Liver (tissue), 9 donors: ENCODE data around the gene SMS. TPM values are rescaled to one million over a fixed set of nuclear protein-coding genes. Genes with fewer than 3 reads are reported as not detected.

ENCODE experiments used
- DNase-seq: peaks from one replicate; pipeline ENCODE4 v3.0.0-alpha.2; 2017; ENCODE audit warnings: low spot score
- H3K27ac ChIP-seq, 2 donors: one replicate each; pipeline ENCODE4 v1.7.0; 2013; ENCODE audit warnings: inconsistent platforms in 2 of 2, low read length in 2 of 2, control low read depth in 1 of 2, low read depth in 1 of 2, mild to moderate bottlenecking in 1 of 2
- H3K27me3 ChIP-seq, 4 donors: one replicate each; pipeline versions ENCODE4 v1.6.1 to v1.7.0; 2013; ENCODE audit warnings: low read length in 3 of 4, inconsistent platforms in 1 of 4, mild to moderate bottlenecking in 1 of 4, moderate library complexity in 1 of 4; ENCODE audit not compliant: control insufficient read depth in 4 of 4, insufficient read depth in 4 of 4
- H3K36me3 ChIP-seq, 4 donors: one replicate each; pipeline versions ENCODE4 v1.6.1 to v1.7.0; 2013; ENCODE audit warnings: low read length in 3 of 4, mild to moderate bottlenecking in 3 of 4, low read depth in 1 of 4, moderate library complexity in 1 of 4; ENCODE audit not compliant: control insufficient read depth in 4 of 4, insufficient read depth in 3 of 4
- H3K4me1 ChIP-seq, 4 donors: one replicate each; pipeline versions ENCODE4 v1.6.1 to v1.7.0; 2013; ENCODE audit warnings: low read length in 3 of 4, mild to moderate bottlenecking in 3 of 4, moderate library complexity in 1 of 4; ENCODE audit not compliant: control insufficient read depth in 4 of 4, insufficient read depth in 4 of 4
- H3K4me3 ChIP-seq, 3 donors: one replicate each; pipeline versions ENCODE4 v1.6.1 to v1.7.0; 2013; ENCODE audit warnings: low read length in 3 of 3, control low read depth in 1 of 3, low read depth in 1 of 3, mild to moderate bottlenecking in 1 of 3
- H3K9ac ChIP-seq, 2 donors: one replicate each; pipeline ENCODE4 v1.7.0; 2013; ENCODE audit warnings: low read length in 2 of 2, mild to moderate bottlenecking in 2 of 2, moderate library complexity in 2 of 2, control low read depth in 1 of 2, low read depth in 1 of 2
- H3K9me3 ChIP-seq, 4 donors: one replicate each; pipeline versions ENCODE4 v1.6.1 to v1.7.0; 2013; ENCODE audit warnings: low read length in 3 of 4; ENCODE audit not compliant: control insufficient read depth in 4 of 4
- EGR1 ChIP-seq, 2 donors: IDR thresholded peaks; 2 replicates each; pipeline ENCODE4 v1.6.1; 2016 to 2018; ENCODE audit warnings: antibody characterized with exemption in 2 of 2, low read depth in 2 of 2
- FOXA1 ChIP-seq: IDR thresholded peaks from 2 replicates; pipeline ENCODE4 v1.6.1; 2016; ENCODE audit warnings: antibody characterized with exemption
- FOXA2 ChIP-seq: IDR thresholded peaks from 2 replicates; pipeline ENCODE4 v1.6.1; 2016; ENCODE audit warnings: antibody characterized with exemption
- GABPA ChIP-seq, 2 donors: IDR thresholded peaks in 1 of 2; conservative IDR thresholded peaks in 1 of 2; 2 replicates each; pipeline ENCODE4 v1.6.1; 2016; ENCODE audit warnings: antibody characterized with exemption in 2 of 2, mild to moderate bottlenecking in 1 of 2, moderate library complexity in 1 of 2
- HNF4A ChIP-seq, 2 donors: conservative IDR thresholded peaks; 2 replicates each; pipeline ENCODE4 v1.6.1; 2016; ENCODE audit warnings: antibody characterized with exemption in 2 of 2, mild to moderate bottlenecking in 2 of 2
- HNF4G ChIP-seq: IDR thresholded peaks from 2 replicates; pipeline ENCODE4 v1.6.1; 2016; ENCODE audit warnings: antibody characterized with exemption
- JUND ChIP-seq, 2 donors: IDR thresholded peaks; 2 replicates each; pipeline ENCODE4 v1.6.1; 2016; ENCODE audit warnings: antibody characterized with exemption in 2 of 2
- NR2F2 ChIP-seq: IDR thresholded peaks from 2 replicates; pipeline ENCODE4 v1.6.1; 2016; ENCODE audit warnings: antibody characterized with exemption
- RAD21 ChIP-seq, 2 donors: IDR thresholded peaks; 2 replicates each; pipeline ENCODE4 v1.6.1; 2016; ENCODE audit warnings: antibody characterized with exemption in 2 of 2, mild to moderate bottlenecking in 2 of 2
- RXRA ChIP-seq, 2 donors: IDR thresholded peaks; 2 replicates each; pipeline ENCODE4 v1.6.1; 2017 to 2018; ENCODE audit warnings: antibody characterized with exemption in 2 of 2, mild to moderate bottlenecking in 1 of 2
- SP1 ChIP-seq: IDR thresholded peaks from 2 replicates; pipeline ENCODE4 v1.6.1; 2018; ENCODE audit warnings: antibody characterized with exemption, mild to moderate bottlenecking
- TAF1 ChIP-seq: conservative IDR thresholded peaks from 2 replicates; pipeline ENCODE4 v1.6.1; 2016; ENCODE audit warnings: antibody characterized with exemption, mild to moderate bottlenecking
- YY1 ChIP-seq: IDR thresholded peaks from 2 replicates; pipeline ENCODE4 v1.6.1; 2016; ENCODE audit warnings: antibody characterized with exemption, mild to moderate bottlenecking
- WGBS: extraction: QIAGEN DNeasy Blood & Tissue Kit; methylation state at CpG from one replicate; pipeline ENCODE4 v1.1.7; 2013; 5-methylcytosine and 5-hydroxymethylcytosine counted together
- polyA plus RNA-seq, 2 donors: library from polyadenylated mRNA; stranded (reverse) in 1 of 2; unstranded in 1 of 2; fragments of 200-250 nt in 1 of 2; fragments of >200 nt in 1 of 2; fragmentation: Nextera tagmentation in 1 of 2; extraction: Ambion mirVana in 1 of 2; gene quantifications; one replicate each; pipeline versions ENCODE4 v1.2.1 to v1.2.3, GENCODE V29; 2013 to 2015
- total RNA-seq, 2 donors: library from RNA; depleted of rRNA; stranded (reverse); fragments of >200 nt; gene quantifications; one replicate each; pipeline ENCODE4 v1.2.3, GENCODE V29; 2014
- TF ChIP-seq, protein P1 (sequence below): IDR thresholded peaks from 2 replicates; pipeline ENCODE4 v1.6.1; 2016; ENCODE audit warnings: antibody characterized with exemption
- TF ChIP-seq, protein P2 (sequence below): IDR thresholded peaks from 2 replicates; pipeline ENCODE4 v1.6.1; 2016; ENCODE audit warnings: antibody characterized with exemption
- TF ChIP-seq, protein P3 (sequence below): fragments of 150-350 bp; IDR thresholded peaks from 2 replicates; pipeline ENCODE4 v1.5.1; 2017; ENCODE audit warnings: improper control_type of control experiment, low read depth, low read length; ENCODE audit not compliant: missing input control
- TF ChIP-seq, protein P4 (sequence below): IDR thresholded peaks from 2 replicates; pipeline ENCODE4 v1.6.1; 2016; ENCODE audit warnings: antibody characterized with exemption
- TF ChIP-seq, protein P5 (sequence below): IDR thresholded peaks from 2 replicates; pipeline ENCODE4 v1.6.1; 2016; ENCODE audit warnings: antibody characterized with exemption, mild to moderate bottlenecking
- donor health status: healthy.
- donor health status: healthy.
- donor health status: healthy.
- donor health status: healthy.
- donor health status: healthy.

Gene SMS
- total and polyA plus RNA-seq, 4 donors = 13.9 to 41.0 (median 17.8) TPM

DNA sequence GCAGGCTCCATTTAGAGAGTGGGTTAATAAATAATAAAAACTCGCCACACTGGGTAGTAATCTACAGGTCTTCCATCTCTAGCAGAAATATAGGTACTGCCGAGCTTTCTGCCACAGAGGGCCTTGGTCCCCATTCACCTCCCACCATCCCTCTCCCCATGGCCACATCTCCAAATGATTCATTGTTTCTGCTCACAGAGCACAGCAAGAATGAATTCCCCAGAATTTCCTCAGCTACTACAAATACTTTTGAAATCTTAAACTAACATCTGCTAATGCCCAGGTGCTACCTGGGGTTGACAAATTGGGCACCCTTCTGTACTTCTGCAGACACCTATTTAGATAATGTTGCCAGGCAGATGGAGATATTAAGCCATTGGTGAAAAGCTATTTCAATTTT lies 96.7 kb downstream of the SMS start:
- no peak for DNase-seq

More for the DNA sequence above, 96.7 kb downstream of the SMS start:
- no peaks in the 10 kb centered on the region for H3K9me3 ChIP-seq
- 90% methylated on average over 2 of the region's 2 CpGs for WGBS
- H3K4me3 ChIP-seq = no peak overlapping the region
- H3K36me3 ChIP-seq = no peaks in the 10 kb centered on the region
- H3K9ac ChIP-seq = no peak overlapping the region
- TF ChIP-seq SP1 (no peak), HNF4A (conservative IDR thresholded peaks at IDR 0.05) (no peak), NR2F2 (no peak), RXRA (IDR thresholded peaks at IDR 0.05) (no peak), HNF4G (no peak), TAF1 (no peak), RAD21 (IDR thresholded peaks at IDR 0.05) (no peak), JUND (IDR thresholded peaks at IDR 0.05) (no peak), YY1 (no peak), GABPA (IDR thresholded peaks at IDR 0.05 in 1 of 2, conservative IDR thresholded peaks at IDR 0.05 in 1 of 2) (no peak), FOXA1 (no peak), EGR1 (IDR thresholded peaks at IDR 0.05; ENCODE audit: low read depth in 2 of 2) (no peak), FOXA2 (no peak)
- TF ChIP-seq, protein P1, sequence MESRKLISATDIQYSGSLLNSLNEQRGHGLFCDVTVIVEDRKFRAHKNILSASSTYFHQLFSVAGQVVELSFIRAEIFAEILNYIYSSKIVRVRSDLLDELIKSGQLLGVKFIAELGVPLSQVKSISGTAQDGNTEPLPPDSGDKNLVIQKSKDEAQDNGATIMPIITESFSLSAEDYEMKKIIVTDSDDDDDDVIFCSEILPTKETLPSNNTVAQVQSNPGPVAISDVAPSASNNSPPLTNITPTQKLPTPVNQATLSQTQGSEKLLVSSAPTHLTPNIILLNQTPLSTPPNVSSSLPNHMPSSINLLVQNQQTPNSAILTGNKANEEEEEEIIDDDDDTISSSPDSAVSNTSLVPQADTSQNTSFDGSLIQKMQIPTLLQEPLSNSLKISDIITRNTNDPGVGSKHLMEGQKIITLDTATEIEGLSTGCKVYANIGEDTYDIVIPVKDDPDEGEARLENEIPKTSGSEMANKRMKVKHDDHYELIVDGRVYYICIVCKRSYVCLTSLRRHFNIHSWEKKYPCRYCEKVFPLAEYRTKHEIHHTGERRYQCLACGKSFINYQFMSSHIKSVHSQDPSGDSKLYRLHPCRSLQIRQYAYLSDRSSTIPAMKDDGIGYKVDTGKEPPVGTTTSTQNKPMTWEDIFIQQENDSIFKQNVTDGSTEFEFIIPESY = no peak
- TF ChIP-seq, protein P2, sequence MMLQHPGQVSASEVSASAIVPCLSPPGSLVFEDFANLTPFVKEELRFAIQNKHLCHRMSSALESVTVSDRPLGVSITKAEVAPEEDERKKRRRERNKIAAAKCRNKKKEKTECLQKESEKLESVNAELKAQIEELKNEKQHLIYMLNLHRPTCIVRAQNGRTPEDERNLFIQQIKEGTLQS = no peak
- TF ChIP-seq, protein P3, sequence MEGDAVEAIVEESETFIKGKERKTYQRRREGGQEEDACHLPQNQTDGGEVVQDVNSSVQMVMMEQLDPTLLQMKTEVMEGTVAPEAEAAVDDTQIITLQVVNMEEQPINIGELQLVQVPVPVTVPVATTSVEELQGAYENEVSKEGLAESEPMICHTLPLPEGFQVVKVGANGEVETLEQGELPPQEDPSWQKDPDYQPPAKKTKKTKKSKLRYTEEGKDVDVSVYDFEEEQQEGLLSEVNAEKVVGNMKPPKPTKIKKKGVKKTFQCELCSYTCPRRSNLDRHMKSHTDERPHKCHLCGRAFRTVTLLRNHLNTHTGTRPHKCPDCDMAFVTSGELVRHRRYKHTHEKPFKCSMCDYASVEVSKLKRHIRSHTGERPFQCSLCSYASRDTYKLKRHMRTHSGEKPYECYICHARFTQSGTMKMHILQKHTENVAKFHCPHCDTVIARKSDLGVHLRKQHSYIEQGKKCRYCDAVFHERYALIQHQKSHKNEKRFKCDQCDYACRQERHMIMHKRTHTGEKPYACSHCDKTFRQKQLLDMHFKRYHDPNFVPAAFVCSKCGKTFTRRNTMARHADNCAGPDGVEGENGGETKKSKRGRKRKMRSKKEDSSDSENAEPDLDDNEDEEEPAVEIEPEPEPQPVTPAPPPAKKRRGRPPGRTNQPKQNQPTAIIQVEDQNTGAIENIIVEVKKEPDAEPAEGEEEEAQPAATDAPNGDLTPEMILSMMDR = no peak
- TF ChIP-seq, protein P4, sequence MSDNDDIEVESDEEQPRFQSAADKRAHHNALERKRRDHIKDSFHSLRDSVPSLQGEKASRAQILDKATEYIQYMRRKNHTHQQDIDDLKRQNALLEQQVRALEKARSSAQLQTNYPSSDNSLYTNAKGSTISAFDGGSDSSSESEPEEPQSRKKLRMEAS = no peak
- TF ChIP-seq, protein P5, sequence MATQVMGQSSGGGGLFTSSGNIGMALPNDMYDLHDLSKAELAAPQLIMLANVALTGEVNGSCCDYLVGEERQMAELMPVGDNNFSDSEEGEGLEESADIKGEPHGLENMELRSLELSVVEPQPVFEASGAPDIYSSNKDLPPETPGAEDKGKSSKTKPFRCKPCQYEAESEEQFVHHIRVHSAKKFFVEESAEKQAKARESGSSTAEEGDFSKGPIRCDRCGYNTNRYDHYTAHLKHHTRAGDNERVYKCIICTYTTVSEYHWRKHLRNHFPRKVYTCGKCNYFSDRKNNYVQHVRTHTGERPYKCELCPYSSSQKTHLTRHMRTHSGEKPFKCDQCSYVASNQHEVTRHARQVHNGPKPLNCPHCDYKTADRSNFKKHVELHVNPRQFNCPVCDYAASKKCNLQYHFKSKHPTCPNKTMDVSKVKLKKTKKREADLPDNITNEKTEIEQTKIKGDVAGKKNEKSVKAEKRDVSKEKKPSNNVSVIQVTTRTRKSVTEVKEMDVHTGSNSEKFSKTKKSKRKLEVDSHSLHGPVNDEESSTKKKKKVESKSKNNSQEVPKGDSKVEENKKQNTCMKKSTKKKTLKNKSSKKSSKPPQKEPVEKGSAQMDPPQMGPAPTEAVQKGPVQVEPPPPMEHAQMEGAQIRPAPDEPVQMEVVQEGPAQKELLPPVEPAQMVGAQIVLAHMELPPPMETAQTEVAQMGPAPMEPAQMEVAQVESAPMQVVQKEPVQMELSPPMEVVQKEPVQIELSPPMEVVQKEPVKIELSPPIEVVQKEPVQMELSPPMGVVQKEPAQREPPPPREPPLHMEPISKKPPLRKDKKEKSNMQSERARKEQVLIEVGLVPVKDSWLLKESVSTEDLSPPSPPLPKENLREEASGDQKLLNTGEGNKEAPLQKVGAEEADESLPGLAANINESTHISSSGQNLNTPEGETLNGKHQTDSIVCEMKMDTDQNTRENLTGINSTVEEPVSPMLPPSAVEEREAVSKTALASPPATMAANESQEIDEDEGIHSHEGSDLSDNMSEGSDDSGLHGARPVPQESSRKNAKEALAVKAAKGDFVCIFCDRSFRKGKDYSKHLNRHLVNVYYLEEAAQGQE = no peak
- H3K27me3 ChIP-seq = peaks cover 0 to 5% (median 0%) of the 10 kb centered on the region in 4 donors
- H3K27ac ChIP-seq = no peak overlapping the region
- no peaks in the 10 kb centered on the region for H3K4me1 ChIP-seq
